Neural progenitor cell (in vitro differentiated cells): ENCODE results near the gene RNF4. TPM values are rescaled to one million over a fixed set of nuclear protein-coding genes. Genes with fewer than 3 reads are reported as not detected.

Experiments used
- DNase-seq: peaks from one replicate; pipeline ENCODE4 v3.0.0-alpha.2; 2016; ENCODE audit warnings: low spot score
- H2AFZ ChIP-seq: fragments of 200-600 bp; sonication (generic); replicated peaks from 2 replicates; pipeline ENCODE4 v1.6.1; 2016; ENCODE audit warnings: antibody characterized with exemption
- H3F3A ChIP-seq: fragments of 200-600 bp; sonication (generic); 2 replicates; pipeline ENCODE4 v1.6.1; 2016; ENCODE audit warnings: antibody characterized with exemption, low read depth
- H3K27ac ChIP-seq: fragments of 200-600 bp; sonication (generic); 2 replicates; pipeline ENCODE4 v1.5.1; 2016; ENCODE audit warnings: mild to moderate bottlenecking
- H3K27me3 ChIP-seq: fragments of 200-600 bp; sonication (generic); 2 replicates; pipeline ENCODE4 v1.6.1; 2016; ENCODE audit warnings: mild to moderate bottlenecking, moderate library complexity
- H3K36me3 ChIP-seq: fragments of 200-600 bp; sonication (generic); 2 replicates; pipeline ENCODE4 v1.5.1; 2016
- H3K4me1 ChIP-seq: fragments of 200-600 bp; sonication (generic); 2 replicates; pipeline ENCODE4 v1.6.1; 2016; ENCODE audit warnings: mixed run types
- H3K4me2 ChIP-seq: fragments of 200-600 bp; sonication (generic); 2 replicates; pipeline ENCODE4 v1.6.1; 2016
- H3K4me3 ChIP-seq: fragments of 200-600 bp; sonication (generic); 2 replicates; pipeline ENCODE4 v1.5.1; 2016
- H3K79me2 ChIP-seq: fragments of 200-600 bp; sonication (generic); 2 replicates; pipeline ENCODE4 v1.6.1; 2016; ENCODE audit warnings: low read depth
- H3K9ac ChIP-seq: fragments of 200-600 bp; sonication (generic); 2 replicates; pipeline ENCODE4 v1.6.1; 2016
- H3K9me3 ChIP-seq: fragments of 200-600 bp; sonication (generic); 2 replicates; pipeline ENCODE4 v1.5.1; 2016; ENCODE audit warnings: low read depth
- H4K20me1 ChIP-seq: fragments of 200-600 bp; sonication (generic); 2 replicates; pipeline ENCODE4 v1.6.1; 2016; ENCODE audit warnings: low read depth
- H3K27ac Mint-ChIP-seq: 3 replicates; pipeline ENCODE4 v1.8.0; 2021; ENCODE audit warnings: mixed read lengths
- H3K27me3 Mint-ChIP-seq: 2 replicates; pipeline ENCODE4 v1.8.0; 2022; ENCODE audit warnings: low read depth, mild to moderate bottlenecking, inconsistent platforms, moderate library complexity, mixed read lengths; ENCODE audit not compliant: insufficient read depth
- H3K36me3 Mint-ChIP-seq: 3 replicates; pipeline ENCODE4 v1.8.0; 2021; ENCODE audit warnings: mixed read lengths
- H3K4me1 Mint-ChIP-seq: 3 replicates; pipeline ENCODE4 v1.8.0; 2021; ENCODE audit warnings: mixed read lengths
- H3K4me3 Mint-ChIP-seq: 3 replicates; pipeline ENCODE4 v1.8.0; 2021; ENCODE audit warnings: mild to moderate bottlenecking, moderate library complexity, mixed read lengths
- H3K9me3 Mint-ChIP-seq: 3 replicates; pipeline ENCODE4 v1.8.0; 2020; ENCODE audit warnings: mixed read lengths
- EZH2 ChIP-seq: fragments of 200-600 bp; sonication (generic); IDR thresholded peaks from 2 replicates; pipeline ENCODE4 v1.6.1; 2017; ENCODE audit warnings: antibody characterized with exemption, mild to moderate bottlenecking, moderate library complexity
- EZH2phosphoT487 ChIP-seq: fragments of 200-600 bp; sonication (generic); IDR thresholded peaks from 2 replicates; pipeline ENCODE4 v1.6.1; 2017; ENCODE audit warnings: antibody characterized with exemption
- total RNA-seq: library from RNA; depleted of rRNA; stranded (reverse); fragments of >200 nt; gene quantifications from 2 replicates; pipeline ENCODE4 v1.2.3, GENCODE V29; 2015; ENCODE audit warnings: low replicate concordance
- TF ChIP-seq, protein P1 (sequence below): fragments of 200-600 bp; sonication (generic); IDR thresholded peaks from 2 replicates; pipeline ENCODE4 v1.5.1; 2017; ENCODE audit warnings: antibody characterized with exemption, mild to moderate bottlenecking

The RNF4 gene
- total RNA-seq, 1 donor from 2014 or later, result 73.8 TPM

DNA sequence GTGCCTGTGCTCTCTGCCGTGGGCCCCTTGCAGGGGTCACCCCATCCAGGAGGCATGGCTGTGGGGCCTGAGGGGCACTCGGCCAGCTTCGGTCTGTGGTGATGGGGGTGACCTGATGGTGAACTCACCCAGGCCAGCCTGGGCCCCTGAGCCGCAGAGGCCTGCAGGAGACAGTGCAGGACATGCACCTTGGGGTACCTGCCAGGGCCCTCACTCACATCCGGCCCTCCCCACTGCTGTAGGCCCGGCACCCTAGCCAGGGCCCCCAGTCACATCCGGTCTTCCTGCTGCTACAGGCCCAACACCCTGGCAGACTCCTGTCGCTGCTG lies 42.9 kb upstream of the RNF4 start:
- no peak for DNase-seq
- H3K27ac ChIP-seq, result no peak overlapping the region
- H3K79me2 ChIP-seq, result no peaks in the 10 kb centered on the region
- H3K9me3 Mint-ChIP-seq, result no peaks in the 10 kb centered on the region
- H3K4me2 ChIP-seq, result no peak overlapping the region
- no peak overlapping the region for H3K4me3 Mint-ChIP-seq
- no peak overlapping the region for H3K9ac ChIP-seq
- H3K27me3 Mint-ChIP-seq, result peaks cover 17% of the 10 kb centered on the region
- TF ChIP-seq, protein P1, sequence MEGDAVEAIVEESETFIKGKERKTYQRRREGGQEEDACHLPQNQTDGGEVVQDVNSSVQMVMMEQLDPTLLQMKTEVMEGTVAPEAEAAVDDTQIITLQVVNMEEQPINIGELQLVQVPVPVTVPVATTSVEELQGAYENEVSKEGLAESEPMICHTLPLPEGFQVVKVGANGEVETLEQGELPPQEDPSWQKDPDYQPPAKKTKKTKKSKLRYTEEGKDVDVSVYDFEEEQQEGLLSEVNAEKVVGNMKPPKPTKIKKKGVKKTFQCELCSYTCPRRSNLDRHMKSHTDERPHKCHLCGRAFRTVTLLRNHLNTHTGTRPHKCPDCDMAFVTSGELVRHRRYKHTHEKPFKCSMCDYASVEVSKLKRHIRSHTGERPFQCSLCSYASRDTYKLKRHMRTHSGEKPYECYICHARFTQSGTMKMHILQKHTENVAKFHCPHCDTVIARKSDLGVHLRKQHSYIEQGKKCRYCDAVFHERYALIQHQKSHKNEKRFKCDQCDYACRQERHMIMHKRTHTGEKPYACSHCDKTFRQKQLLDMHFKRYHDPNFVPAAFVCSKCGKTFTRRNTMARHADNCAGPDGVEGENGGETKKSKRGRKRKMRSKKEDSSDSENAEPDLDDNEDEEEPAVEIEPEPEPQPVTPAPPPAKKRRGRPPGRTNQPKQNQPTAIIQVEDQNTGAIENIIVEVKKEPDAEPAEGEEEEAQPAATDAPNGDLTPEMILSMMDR, result no peak
- TF ChIP-seq EZH2 (no peak), EZH2phosphoT487 (no peak)
- H3K4me1 ChIP-seq, result no peaks in the 10 kb centered on the region
- no peaks in the 10 kb centered on the region for H3K9me3 ChIP-seq
- no peaks in the 10 kb centered on the region for H4K20me1 ChIP-seq
- peaks cover 17% of the 10 kb centered on the region for H3K27me3 ChIP-seq
- no peak overlapping the region for H3K4me3 ChIP-seq
- no peak overlapping the region for H3K27ac Mint-ChIP-seq
- peaks cover 5% of the 10 kb centered on the region for H3K4me1 Mint-ChIP-seq
- no peaks in the 10 kb centered on the region for H3F3A ChIP-seq
- H3K36me3 Mint-ChIP-seq, result no peaks in the 10 kb centered on the region
- H2AFZ ChIP-seq, result no peak overlapping the region
- H3K36me3 ChIP-seq, result no peaks in the 10 kb centered on the region

DNA sequence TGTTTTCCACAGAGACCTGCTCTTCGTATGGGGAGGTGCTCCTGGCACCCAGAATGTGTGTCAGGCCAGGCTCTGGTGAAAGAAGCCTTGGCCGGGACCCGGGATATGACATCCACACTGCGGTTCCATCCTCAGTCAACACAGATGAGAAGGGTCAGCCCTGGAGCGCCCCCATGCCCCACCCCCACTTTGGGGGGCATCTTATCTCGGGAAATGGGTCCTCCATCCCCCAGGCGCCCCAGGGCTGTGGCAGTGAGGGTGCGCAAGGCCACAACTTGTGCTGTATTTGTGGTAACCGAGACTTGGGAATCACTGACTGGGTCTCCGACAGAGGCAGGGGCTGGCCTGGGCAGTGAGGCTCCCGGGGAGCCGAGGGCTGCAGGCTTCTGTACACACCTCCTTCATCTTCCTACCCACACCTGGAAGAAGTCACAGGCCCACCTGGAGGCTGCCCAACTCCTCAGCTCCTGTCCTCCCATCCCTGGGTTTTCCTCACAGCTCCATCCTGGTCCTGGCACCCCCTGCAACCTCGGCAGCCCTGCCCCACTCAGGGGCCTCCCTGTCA lies 42.1 kb upstream of the RNF4 start:
- Mint-ChIP-seq H3K4me1 (peaks cover 5% of the 10 kb centered on the region), H3K9me3 (no peaks in the 10 kb centered on the region), H3K36me3 (no peaks in the 10 kb centered on the region), H3K4me3 (no peak overlapping the region), H3K27ac (no peak overlapping the region), H3K27me3 (peaks cover 18% of the 10 kb centered on the region)
- H3F3A ChIP-seq, result no peaks in the 10 kb centered on the region
- no peak overlapping the region for H3K9ac ChIP-seq
- no peaks in the 10 kb centered on the region for H3K9me3 ChIP-seq
- H3K4me3 ChIP-seq, result no peak overlapping the region
- no peaks in the 10 kb centered on the region for H4K20me1 ChIP-seq
- H3K4me2 ChIP-seq, result no peak overlapping the region
- no peak overlapping the region for H3K27ac ChIP-seq
- no peaks in the 10 kb centered on the region for H3K79me2 ChIP-seq
- no peak for DNase-seq
- TF ChIP-seq EZH2phosphoT487, result no peak
- TF ChIP-seq, protein P1, result no peak
- TF ChIP-seq EZH2, result no peak
- no peaks in the 10 kb centered on the region for H3K4me1 ChIP-seq
- H3K36me3 ChIP-seq, result no peaks in the 10 kb centered on the region
- peaks cover 9% of the 10 kb centered on the region for H3K27me3 ChIP-seq
- H2AFZ ChIP-seq, result no peak overlapping the region

DNA sequence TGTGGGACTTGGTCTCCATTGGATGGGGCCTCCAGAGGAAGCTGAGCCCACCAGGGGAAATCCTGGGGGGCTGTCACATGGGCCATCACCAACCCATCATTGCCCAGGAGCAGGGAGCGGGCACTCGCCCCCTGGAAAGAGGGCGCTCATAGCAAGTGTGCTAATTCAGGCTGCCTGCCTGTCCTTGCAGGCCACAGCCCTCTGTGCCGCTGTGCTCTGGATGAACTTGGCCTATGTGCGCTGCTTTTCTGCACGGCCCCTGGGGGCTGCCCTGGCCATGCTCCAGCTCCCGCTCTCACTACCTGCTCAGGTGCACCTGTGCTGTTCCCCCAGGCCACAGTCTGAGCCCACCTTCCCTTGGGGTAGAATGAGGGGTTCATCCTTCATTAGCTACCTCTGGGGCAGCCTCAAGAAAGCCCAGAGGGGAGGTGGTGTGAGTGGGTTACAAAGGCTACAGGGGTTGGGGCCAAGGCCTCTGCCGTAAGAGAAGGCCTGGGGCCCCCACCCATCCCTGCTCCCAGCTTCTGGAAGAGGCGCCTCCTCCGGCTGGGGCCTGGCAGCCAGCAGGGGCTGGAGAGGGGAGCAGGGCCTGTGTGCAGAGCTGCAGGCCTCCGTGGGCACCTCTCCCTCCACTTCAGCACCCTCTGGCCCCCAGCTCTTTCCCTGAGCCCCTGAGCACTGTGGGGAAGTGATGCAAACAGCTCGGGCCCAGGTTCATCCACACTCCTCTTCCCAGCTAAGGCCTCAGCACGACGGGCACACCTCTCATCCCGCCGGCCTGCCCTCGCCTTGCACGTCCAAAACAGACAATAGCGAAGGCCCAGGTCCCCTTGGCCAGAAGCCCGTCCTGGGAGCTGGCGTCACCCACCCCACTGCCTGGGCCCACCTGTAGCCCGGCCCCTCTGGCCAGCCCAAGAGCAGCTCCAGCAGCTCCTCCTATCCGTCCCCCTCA lies 41.2 kb upstream of the RNF4 start:
- Histone ChIP-seq H3K4me1 (no peaks in the 10 kb centered on the region), H3K9ac (no peak overlapping the region), H3K79me2 (no peaks in the 10 kb centered on the region), H4K20me1 (no peaks in the 10 kb centered on the region), H3K9me3 (no peaks in the 10 kb centered on the region), H3K27me3 (peaks cover under 1% of the 10 kb centered on the region), H2AFZ (no peak overlapping the region), H3K27ac (no peak overlapping the region), H3K36me3 (no peaks in the 10 kb centered on the region), H3F3A (no peaks in the 10 kb centered on the region), H3K4me2 (no peak overlapping the region), H3K4me3 (no peak overlapping the region)
- no peaks in the 10 kb centered on the region for H3K36me3 Mint-ChIP-seq
- H3K9me3 Mint-ChIP-seq, result no peaks in the 10 kb centered on the region
- peak overlapping the region; percentile 53 for H3K27ac Mint-ChIP-seq
- TF ChIP-seq EZH2 (no peak), EZH2phosphoT487 (no peak)
- TF ChIP-seq, protein P1, result no peak
- H3K4me3 Mint-ChIP-seq, result no peak overlapping the region
- DNase-seq, result no peak
- peaks cover 12% of the 10 kb centered on the region for H3K27me3 Mint-ChIP-seq
- peaks cover 5% of the 10 kb centered on the region for H3K4me1 Mint-ChIP-seq
